Measurements from ENCODE around the gene WDR11.

Gene WDR11

DNA sequence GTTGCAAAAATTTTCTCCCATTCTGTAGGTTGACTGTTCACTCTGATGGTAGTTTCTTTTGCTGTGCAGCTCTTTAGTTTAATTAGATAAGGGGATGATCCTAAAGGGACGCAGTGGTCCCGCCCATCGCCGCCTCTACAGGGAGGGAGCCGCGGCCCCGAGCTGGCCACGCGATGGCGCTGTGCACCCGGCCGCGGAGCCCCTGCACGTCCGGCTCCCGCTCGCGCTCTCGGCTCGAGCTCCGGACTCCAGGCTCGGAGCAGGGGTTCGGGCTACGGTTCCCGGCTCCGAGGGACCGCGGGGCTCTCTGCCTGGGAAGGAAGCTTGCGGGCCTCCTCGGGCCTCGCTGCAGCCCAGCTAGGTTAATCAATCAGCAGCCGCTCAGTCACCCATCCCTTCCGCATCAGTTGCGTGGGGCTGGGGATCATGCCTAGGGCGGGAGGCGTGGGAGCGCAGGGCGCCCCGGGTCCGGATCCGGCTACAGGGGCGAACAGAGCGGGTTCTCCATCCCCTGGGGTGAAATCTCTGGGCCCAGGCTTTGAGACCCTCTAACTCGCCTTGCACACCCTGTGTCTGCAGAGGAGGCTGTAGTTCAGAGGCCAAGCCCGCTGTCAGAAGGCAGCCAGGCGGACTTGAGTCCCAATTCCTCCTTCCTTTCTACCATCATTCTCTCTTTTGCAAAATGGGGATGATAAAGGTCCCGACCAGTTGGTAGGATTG, 97.9 kb downstream of the WDR11 start:
- DNase-seq = peak; percentile 35

DNA sequence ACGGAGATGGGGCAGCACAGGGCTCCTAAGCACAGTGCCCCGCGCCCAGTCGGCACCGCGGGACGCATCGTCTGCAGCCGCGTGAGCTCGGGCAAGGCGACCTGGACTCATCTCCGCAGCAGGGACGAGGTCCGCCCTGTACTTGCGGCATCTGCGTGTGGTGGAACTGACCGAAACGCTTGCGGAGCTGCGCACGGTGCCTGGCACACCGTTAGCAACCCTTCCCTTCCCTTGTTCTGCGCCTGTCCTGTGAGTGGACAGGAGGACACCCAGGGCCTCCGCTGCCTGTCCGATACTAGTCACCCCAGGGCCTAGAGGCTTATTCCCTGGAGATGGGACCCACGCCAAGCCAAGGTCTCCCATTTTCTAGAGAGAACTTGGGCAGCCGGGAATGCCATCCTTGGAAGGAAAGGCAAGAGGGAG, 98.5 kb downstream of the WDR11 start:
- DNase-seq = no peak

DNA sequence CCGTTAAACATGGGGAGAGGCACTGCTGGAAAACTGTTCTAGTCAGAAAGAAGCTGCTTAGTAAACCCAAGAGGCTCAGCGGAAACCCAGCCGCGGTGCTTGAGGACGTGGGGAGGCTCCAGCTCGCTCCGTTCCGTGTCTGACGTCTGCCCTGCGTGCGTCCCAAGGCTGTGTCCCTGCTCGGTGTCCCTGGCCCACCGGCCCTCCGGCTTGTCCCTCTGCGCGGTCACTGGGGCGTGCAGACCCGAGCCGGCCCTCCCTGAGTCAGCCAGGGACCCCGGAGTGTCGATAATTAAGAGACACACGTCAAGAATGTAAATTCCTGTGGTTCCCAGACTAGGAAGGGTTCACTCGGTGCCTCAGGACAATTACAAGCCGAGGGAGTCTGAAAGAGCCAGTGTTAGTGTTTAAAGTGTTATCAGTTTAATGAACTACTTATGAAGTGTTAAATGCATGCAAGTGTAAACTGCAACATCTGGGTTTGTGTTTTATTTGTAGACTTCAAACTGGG, 98.9 kb downstream of the WDR11 start:
- no peak for DNase-seq

DNA sequence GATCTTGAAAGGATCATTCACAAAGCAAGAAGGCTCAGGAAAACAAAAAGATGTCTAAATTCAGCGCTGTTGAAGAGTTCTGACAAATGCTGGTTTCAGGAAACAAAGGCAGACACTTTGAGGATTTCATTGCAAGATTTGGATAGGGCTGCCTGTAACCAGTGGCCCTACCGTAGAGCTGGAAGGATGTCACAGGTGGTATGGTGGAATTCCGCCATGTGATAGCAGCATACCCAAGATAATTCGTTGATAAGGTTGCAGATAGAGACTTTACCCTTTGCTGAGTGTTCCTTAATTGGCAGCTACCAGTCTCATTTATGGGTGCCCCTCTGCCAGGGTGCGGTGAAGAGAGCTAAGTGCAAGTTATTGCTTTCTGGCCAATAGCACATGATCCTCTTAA, 100.1 kb downstream of the WDR11 start:
- DNase-seq = no peak

DNA sequence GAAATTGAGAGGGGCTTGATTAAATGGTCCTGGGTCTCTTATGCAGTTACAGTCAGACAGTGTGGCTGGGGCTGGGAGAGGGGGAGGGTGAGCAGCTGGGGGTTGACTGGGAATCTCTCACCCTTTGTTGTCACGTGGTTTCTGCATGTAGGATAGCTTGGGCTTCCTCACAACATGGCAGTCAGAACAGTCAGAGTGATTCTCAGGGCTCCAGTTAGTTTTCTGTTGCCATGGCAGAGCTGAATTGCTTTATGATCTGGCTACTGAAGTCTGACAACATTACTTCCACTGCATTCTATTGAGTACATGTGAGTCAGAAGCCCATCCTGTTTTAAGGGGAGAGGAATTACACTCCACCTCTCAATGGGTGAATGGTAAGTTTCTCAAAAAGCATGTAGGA, 102.7 kb downstream of the WDR11 start:
- no peak for DNase-seq
